DMS 273 treated with DMSO at 0.1 percent for 48 hours (cell line): ENCODE data around the gene TGM6.

Experiments used
- DNase-seq: peaks from one replicate; lab custom pipeline; 2025; lab: John Stamatoyannopoulos, UW

TGM6 gene

GRCh38 chr20:2364044-2364443 is 16.7 kb upstream of the TGM6 start:
- no peak for DNase-seq

GRCh38 chr20:2365091-2365490 is 15.6 kb upstream of the TGM6 start:
- DNase-seq = no peak

- DNase-seq = no peak
Observed at GRCh38 chr20:2365666-2366065, 15.0 kb upstream of the TGM6 start.

GRCh38 chr20:2368621-2369020 is 12.1 kb upstream of the TGM6 start:
- no peak for DNase-seq

GRCh38 chr20:2373098-2373497 is 7.6 kb upstream of the TGM6 start:
- no peak for DNase-seq

GRCh38 chr20:2374346-2375125 is 6.2 kb upstream of the TGM6 start:
- no peak for DNase-seq

- DNase-seq = no peak
Observed at GRCh38 chr20:2378893-2379292, 1.8 kb upstream of the TGM6 start.

- no peak for DNase-seq
Observed at GRCh38 chr20:2379511-2380229, 1.0 kb upstream of the TGM6 start.

- no peak for DNase-seq
Observed at GRCh38 chr20:2381303-2381702, 602 bp downstream of the TGM6 start.

GRCh38 chr20:2382833-2383232 is 2.1 kb downstream of the TGM6 start:
- no peak for DNase-seq

GRCh38 chr20:2385026-2385425 is 4.3 kb downstream of the TGM6 start:
- DNase-seq = no peak

- no peak for DNase-seq
Observed at GRCh38 chr20:2385496-2385895, 4.8 kb downstream of the TGM6 start.

GRCh38 chr20:2386516-2387179 is 5.9 kb downstream of the TGM6 start:
- no peak for DNase-seq

- DNase-seq = no peak
Observed at GRCh38 chr20:2387180-2387577, 6.5 kb downstream of the TGM6 start.

- no peak for DNase-seq
Observed at GRCh38 chr20:2387580-2387979, 6.9 kb downstream of the TGM6 start.

- no peak for DNase-seq
Observed at GRCh38 chr20:2390951-2391675, 10.4 kb downstream of the TGM6 start.

- DNase-seq = no peak
Observed at GRCh38 chr20:2394411-2395055, 13.8 kb downstream of the TGM6 start.

GRCh38 chr20:2395136-2395535 is 14.4 kb downstream of the TGM6 start:
- no peak for DNase-seq

- no peak for DNase-seq
Observed at GRCh38 chr20:2396241-2396814, 15.6 kb downstream of the TGM6 start.

- no peak for DNase-seq
Observed at GRCh38 chr20:2397091-2397490, 16.4 kb downstream of the TGM6 start.

GRCh38 chr20:2397595-2398145 is 17.0 kb downstream of the TGM6 start:
- DNase-seq = no peak
